OCI-LY7 (cell line): ENCODE results near the gene DNMT1.

ENCODE experiments used
- CTCF ChIP-seq: fragments of 200-600 bp; sonication (generic); conservative IDR thresholded peaks from 2 replicates; pipeline ENCODE4 v1.5.1; 2014; ENCODE audit warnings: mild to moderate bottlenecking, antibody characterized with exemption, low read length, moderate library complexity, mixed read lengths
- EZH2phosphoT487 ChIP-seq: fragments of 200-600 bp; sonication (generic); IDR thresholded peaks from 2 replicates; pipeline ENCODE4 v1.6.1; 2018; ENCODE audit warnings: low read depth, borderline replicate concordance, mild to moderate bottlenecking, mixed run types, antibody characterized with exemption, low read length, moderate library complexity, mixed read lengths

- TF ChIP-seq CTCF (no peak), EZH2phosphoT487 (no peak)
Measured at GRCh38 chr19:10089801-10090375, 104.9 kb downstream of the DNMT1 start.
